SHP77 (cell line): ENCODE results near the gene CRISPLD2.

ENCODE experiments used
- DNase-seq, 2 experiments: peaks; one replicate each; lab custom pipeline; 2025; lab: John Stamatoyannopoulos, UW

Gene CRISPLD2

GRCh38 chr16:84913315-84913714, 93.5 kb downstream of the CRISPLD2 start:
- peak; percentile 59 to 88 for DNase-seq

DNA sequence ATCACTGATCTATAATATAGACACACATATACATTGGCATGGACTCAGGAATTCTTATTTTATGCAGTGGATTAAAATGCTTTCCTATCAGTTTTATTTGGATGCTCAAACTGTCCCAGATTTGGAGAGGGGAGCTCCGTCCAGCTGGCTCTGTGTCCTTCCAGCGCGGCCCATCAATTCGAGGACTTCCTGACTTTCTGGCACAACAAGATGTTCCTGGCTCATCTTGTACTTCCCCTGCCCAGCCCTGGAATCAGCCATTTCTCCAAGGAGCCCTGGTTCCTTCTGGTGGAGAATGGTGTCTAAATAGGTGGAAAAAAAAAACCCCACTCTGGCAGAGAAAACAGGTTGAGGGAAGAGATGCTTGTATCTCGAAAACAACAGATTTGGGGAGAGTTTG, 94.5 kb downstream of the CRISPLD2 start:
- DNase-seq = no peak

DNA sequence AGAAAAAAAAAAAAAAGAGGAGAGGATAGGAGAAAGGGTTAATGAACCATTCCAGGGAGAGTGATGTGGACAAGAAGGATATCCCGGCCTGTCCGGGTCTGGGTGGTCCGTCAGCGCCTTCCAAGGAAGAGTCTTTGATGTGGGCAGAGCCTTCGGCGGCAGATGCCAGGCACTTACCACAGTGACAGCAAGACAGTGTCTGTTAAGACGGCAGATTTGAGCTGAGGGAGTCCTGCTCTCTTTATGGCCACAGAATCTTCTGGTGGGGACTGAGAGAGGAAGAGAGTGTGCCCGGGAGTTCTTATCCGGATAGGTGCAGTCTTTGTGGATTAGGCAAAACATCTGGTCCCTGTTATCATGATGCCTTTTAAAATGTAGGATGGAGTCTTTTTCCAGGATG, 96.4 kb downstream of the CRISPLD2 start:
- no peak for DNase-seq

GRCh38 chr16:84916850-84917249, 97.1 kb downstream of the CRISPLD2 start:
- DNase-seq = no peak

DNA sequence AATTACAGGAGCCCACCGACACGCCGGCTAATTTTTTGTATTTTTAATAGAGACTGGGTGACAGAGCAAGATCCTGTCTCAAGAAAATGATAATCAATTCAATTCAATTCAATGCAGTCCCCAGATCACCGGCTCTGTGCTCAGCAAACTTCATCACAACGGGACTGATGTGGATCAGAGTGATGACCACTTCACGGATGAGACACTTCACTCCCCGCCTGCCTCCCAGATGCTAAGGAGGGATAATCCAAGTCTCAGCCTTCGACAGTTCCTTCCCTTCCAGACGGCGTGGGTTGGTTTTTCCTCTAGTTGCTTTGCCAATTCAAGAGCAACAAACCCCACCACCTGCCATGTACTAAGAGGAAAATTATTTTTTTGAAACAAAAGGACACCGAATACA, 97.7 kb downstream of the CRISPLD2 start:
- DNase-seq = no peak

- DNase-seq = no peak
Measured at GRCh38 chr16:84918006-84918909, 98.5 kb downstream of the CRISPLD2 start.

DNA sequence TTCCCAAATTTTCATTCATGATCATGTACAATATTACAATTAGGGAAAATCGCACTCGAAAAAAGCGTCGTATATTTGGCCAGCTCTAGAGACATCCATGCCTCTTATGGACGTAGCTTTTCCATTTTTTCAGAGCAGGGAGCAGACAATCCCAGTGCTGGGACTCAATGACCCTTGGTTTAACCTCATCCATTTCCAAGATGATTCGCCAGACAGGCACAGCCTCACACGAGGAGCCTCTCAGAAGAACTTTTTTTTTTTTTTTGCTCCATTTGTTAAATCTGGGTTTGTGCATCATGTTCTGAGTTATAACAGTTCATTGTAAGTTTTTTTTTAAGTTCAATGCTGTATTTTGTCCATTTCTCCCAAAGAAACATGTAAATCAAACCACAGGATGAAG, 99.5 kb downstream of the CRISPLD2 start:
- DNase-seq = no peak

DNA sequence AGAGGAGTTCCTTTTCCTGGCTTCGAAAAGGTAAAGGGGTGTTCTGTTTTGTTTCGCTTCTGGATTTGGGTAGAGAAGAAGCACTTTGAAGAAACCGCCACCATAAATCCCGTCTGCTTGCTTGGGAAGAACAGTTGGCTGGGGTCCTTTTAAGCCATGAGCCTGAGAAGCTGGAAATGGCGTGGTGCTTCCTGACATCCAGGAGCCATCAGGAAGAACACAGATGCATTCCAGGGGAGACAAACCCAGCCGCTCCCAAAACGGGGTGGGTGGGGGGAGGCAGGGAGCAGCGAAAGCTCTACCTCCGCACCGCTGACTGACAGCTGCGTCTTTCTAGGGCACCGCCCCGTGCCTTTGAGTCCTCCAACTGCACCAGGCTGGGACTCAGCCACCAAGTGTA, 99.9 kb downstream of the CRISPLD2 start:
- DNase-seq = no peak

GRCh38 chr16:84920333-84920732, 100.5 kb downstream of the CRISPLD2 start:
- DNase-seq = no peak

DNA sequence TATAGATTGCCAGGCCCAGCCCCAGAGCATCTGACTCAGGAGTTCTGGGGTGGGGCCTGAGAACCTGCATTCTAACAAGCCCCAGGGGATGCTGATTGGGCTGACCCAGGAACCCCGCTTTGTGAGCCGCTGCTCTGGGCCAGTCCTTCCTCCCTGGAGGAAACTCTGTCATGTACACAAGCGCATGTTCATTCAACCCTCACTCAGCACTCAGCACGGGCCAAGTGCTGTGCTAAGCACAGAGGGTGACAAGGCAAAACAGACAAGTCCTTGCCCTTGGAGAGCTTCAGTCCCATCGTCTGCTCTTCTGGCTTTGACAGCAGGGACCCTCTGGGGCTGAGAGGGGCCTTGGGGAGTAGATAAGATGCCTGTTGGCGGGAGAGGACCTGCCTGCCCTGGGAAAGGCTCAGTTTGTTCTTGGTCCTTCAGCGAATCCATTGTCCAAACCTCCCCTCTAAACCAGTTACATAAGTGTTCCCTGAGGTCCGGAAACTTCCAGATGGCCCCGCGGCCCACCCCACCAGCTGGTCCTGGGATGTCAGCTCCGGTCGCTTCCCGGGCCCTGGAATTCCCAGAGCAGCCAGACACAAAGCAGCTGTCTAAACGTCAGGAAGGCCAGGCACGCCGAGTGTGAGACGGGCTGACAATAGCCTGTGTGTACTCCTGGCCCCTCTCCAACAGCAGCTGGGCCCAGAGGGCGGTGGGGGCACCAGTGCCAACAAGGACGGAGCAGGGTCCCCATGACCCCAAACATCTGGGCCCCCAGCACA, 102.8 kb downstream of the CRISPLD2 start:
- peak; percentile 94 to 97 for DNase-seq

GRCh38 chr16:84924331-84925091, 104.7 kb downstream of the CRISPLD2 start:
- no peak for DNase-seq

DNA sequence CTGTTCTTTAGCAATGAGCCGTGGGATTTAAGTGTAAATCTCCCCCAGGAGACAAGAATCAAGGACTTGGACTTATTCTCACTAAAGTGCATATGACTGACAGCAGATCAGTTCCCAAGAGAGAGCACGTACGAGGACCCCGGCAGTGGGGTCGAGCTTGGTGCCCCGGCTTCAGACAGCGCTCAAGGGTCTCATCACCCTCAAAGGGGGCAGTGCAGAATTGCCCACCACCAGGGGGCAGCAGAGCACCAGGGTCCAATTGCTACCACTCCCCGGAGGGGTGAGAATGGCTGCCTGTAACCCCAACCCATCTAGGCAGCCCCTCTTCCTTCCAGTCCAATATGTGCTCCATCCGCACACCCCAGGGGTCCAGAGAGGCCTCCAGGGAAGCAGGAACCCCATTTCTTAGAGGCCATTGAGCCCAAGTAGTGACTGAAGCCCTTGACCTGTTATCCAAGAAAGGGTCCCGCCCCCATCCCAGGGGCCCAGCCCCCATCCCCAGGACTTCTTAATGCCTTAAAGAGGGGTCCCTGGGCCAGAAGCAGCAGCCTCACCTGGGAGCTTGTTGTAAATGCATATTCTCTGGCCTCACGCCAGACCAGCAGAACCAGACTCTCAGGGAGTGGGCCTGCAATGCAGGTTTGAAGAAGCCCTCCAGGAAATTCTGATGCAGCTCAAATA, 105.4 kb downstream of the CRISPLD2 start:
- peak; percentile 25 to 38 for DNase-seq

- DNase-seq = no peak
Measured at GRCh38 chr16:84925773-84926372, 106.1 kb downstream of the CRISPLD2 start.

GRCh38 chr16:84926462-84926861, 106.7 kb downstream of the CRISPLD2 start:
- no peak for DNase-seq

DNA sequence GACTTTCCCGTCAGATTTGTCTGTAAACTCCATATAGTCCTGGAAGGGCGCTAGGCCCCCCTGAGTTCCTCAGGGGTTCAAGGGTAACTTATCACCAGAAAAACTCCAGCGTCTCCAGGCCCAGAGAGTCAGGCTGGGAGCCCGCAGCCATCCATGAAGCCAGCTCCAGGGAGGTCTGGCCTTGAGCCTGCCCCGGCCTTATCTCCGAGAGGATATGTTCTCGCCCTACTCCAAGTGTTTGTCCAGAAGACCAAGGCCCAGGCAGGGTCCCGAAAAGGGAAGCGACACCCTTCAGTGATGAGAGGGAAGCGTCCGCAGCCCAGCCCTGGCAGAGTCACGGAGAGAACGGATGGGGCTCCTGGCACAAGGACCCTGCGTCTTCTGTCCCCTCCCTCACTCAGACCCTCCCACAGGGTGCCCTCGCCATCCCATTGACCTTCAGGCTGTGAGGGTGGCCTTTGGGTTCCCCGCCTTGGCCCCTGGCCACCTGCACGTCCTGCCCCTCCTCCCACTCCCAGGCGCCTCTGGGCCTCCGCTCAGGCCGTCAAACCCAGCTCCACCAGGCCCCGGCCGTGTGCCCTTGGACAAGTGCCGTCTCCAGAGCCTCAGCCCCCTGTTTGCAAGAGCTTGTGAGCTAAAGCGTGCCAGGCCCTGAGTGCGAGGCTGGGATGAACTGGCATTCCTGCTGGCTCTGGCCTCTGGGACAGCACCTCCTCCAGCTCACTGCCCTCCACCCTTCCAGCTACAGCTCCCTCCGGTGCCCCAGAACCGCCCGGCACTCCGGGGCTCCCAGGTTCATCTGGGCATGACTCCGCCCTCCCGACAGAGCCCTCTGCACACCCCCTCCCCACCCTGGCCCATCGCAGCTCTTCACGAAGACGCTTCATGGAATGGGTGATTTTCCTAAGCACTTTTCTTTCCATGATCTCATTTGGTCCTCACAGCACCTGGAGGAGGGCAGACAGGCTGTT, 108.1 kb downstream of the CRISPLD2 start:
- no peak for DNase-seq

- no peak for DNase-seq
Measured at GRCh38 chr16:84928679-84929420, 109.1 kb downstream of the CRISPLD2 start.

DNA sequence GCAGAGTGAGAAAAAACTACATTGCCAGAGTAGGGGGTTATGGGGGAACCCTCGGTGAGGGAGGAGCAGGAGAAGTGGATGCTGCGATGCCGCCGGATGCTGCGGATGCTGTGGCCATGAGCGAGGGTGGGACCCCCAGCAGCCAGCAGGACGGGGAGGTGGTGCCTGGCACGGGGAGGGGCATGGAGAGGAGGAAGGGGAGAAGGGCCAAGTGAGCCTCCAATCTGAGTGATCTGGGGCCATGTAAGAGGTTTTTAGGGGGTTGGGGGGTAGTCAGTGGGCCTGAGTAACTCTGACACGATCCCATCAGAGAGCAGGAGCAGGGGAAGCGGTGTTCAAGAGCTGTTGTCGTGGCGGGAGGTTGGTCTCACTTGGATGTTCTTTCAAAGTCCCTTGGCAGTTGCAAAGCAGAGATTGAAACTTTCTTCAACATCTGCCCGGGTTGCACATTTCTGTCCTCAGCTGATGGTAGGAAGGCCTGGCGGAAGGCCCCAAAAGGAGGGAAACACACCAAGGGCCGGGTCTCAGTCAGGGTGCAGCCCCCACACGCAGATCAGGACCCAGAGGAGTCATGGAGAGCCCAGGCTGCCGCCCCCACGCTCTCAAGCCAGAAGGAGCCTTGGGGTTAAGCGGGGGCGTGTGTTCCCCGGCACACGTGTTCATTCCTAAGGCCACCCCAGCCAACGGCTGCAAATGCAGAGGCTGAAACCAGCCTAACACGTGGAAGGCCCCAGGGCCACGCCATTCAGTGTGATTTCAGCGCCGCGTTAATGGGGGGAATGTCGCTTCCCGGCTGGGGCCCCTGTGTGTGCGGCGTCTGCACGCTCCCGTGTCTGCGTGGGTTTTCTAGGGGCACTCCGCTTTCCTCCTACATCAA, 109.9 kb downstream of the CRISPLD2 start:
- no peak for DNase-seq

DNA sequence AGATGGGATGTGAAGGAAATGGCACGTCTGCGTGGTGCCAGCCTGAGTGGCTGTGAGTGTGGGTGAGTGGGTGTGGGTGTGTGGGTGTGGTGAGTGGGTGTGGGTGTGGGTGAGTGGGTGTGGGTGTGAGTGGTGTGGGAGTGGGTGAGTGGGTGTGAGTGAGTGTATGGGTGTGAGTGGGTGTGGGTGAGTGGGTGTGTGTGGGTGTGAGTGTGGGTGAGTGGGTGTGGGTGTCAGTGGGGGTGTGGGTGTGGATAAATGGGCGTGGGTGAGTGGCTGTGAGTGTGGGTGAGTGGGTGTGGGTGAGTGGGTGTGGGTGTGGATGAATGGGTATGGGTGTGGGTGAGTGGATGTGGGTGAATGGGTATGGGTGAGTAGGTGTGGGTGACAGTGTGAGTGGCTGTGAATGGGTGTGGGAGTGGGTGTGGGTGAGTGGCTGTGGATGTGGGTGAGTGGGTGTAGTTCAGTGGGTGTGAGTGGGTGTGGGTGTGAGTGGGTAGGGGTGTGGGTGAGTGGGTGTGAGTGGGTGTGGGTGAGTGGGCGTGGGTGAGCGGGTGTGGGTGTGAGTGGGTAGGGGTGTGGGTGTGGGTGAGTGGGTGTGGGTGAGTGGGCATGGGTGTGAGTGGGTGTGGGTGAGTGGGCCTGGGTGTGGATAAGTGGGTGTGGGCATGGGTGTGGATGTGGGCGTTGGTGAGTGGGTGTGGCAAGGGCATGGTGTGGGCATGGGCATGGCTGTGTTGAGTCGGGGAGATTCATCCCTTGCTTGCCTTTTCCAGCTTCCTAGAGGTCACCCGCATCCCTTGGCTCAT, 110.7 kb downstream of the CRISPLD2 start:
- no peak for DNase-seq
